Ramos (cell line): ENCODE results near the gene GTSE1.

ENCODE experiments used
- in situ Hi-C: fragments of 300-500 bp; cut with MboI; formaldehyde crosslinking; loops from one replicate; pipeline ENCODE4 v1.14.3; 2022; ENCODE audit warnings: low sequenced_read_pairs; ENCODE audit not compliant: unreplicated experiment

The GTSE1 gene

DNA sequence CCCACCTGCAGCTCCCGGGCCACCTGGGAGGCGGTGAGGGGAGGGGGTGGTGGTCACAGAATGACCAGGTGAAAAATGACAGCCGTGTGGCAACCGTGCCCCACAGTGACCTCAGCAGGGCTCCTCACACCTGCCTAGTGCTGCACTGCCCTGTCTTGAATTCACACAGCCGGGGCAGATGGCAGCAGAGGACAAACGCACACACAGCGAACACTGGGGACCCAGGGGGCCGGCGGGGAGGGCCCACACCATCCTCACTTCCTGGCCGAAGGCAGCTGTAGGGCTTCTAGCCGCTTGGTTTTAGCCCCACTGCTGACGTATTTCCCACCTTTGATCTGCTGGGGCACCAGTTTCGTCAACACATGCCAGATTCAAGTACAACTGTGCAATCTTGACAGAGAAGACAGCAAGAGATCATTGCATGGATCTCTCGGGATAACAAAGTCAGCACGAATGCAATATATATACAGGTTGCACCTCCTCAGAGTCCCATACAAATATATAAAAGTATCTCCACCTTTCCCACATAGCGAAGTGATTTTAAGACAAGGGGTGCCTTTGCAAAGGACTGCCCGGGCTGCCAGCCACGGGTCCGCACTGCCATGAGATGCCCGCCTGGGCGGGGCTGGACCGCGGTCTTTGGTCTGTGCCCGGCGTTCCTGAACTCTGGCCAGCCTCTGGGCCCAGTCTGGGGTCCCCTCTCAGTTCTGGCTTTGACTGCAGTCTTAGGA is 65.7 kb downstream of the GTSE1 start:
- in situ Hi-C loops, result no loop called here

DNA sequence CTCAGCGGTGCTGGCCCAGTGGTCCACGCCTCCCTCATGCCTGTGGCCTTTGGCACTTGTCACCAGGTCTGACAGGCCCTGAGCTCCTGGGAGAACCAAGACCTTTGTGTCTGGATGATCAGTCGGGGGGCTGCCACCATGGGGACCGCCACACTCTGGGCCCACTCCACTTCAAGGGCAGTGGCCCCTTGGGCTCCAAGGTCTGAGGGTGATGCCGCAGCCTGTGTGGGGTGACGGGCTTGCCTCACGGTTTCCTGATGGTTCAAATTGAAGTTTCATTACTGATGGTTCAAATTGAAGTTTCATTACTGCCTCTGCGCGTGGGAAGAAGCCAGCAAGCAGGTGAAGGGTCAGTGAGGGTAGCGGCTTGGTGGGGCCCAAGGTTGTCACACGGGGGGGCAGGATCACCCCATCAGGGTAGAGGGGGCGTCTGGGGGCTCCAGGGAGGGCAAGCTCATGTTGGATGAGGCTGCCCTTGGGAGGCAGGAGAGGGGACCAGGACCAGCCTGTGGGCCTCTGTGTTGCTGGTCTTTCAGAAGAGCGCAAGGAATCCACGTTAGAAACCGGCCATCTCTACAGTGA is 66.4 kb downstream of the GTSE1 start:
- in situ Hi-C loops, result no loop called here

DNA sequence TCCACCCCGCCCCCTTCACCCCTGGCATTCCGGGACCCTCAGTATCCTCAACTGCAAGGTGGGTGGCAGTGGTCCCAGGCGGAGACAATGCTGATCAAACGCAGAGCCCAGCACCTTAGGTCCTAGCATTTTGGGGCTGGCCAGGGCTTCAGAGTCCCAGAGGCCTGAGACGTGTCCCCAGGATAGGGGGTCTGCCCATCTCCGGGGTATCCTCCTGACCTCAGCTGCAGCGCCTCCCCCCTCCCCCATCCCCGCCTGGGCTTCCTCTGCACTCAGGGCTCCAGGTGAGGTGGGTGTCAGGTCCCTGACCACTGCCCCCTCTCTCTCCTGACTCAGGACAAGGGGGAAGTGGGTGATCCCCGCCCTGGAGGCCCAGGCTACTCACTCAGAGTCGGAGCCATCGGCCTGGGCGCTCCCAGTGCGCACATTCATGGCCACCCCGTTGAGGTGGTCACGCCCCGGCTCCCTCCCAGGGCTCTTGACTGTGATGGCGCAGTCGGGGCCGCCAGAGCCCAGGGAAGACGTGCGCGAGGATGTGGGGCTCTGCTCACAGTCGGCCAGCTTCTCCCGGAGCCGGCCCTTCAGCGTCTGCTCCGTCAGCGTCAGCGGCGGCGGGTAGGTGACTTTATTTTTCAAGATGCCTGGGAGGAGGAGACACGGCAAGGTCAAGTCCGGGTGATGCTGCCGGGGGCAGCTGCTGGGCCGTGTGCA is 67.1 kb downstream of the GTSE1 start:
- in situ Hi-C loops, result no loop called here

DNA sequence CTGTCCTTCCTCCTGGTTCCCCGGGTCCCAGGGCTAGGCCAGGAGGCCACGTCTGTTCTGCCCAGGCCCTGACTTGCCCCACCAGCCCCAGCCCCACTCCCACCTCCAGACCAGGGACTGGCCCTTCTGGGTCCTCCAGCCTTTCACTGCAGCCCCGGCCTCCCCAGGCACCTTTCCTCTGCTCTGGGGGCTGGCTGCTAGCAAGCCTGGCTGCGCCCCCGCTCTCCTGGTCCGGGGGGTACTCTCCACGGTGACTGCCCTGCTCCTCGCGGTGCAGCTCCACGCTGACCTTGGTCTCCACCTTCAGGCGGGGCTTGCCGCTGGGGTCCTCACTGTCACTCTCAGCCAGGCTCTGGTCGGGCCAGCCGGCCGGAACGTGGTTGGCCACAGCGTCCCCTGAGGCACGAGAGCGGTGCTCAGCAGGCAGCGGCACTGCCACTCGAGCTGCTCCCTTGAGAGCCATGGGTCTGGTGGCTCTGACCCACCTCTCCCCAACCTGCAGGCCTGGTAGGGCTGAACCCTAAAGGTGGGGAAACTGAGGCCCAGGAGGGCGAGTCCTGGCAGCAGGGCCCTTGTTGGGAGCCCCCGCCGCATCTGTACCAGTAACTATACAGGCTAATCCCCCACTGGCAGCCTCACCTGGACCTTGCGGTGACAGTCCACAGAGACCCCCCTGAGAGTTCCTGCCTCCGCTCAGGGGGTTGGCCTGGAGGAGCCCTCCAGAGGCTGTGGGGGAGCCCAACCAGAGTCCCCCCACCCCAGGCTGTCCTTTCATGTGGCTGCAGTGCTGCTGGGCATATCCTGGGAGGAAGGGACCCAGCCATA is 67.9 kb downstream of the GTSE1 start:
- in situ Hi-C loops, result loop anchor here (5.0 kb wide), 1 partner anchor 178 kb away; no protein-coding TSS in a partner anchor

DNA sequence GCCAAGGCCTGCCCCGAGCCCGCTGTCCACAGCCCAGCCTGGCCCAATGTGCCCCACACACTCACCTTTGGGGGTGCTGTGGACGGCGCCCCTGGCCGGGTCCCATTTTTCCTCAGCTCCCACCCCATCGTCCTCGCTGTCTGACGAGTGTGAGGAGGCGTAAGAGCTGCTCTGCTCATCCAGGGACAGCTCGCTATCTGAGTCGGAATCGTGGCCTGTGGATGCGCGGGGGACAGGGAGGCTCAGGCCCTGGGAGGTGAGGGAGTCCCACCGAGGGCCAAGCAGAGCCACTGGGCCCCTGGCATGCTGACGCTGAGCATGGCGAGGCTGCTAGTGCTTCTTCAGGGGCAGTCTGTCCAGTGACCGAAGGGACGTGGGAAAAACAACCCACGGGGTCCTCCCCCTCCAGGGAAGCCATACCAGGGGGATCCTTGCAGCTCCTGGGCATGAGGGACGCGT is 68.5 kb downstream of the GTSE1 start:
- in situ Hi-C loops, result loop anchor here (5.0 kb wide), 1 partner anchor 177 kb away; no protein-coding TSS in a partner anchor

DNA sequence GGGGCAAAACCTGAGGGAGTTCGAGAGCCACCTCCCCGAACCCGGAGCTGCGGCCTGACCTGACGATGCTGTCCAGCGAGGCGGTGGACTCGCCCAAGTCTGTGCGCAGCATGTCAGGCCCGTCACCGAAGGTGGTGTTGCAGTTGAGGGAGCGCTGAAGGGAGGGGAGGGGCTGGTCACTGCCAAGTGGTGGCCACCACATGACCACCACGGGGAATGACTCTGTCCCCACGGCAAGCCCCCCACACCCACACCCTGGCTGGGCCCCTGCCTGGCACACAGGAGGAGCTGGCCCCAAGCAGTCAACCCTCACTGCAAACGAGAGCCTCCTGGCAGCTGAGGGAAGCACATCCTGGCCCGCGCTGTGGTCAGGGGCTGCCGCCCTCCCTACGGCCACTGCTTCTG is 69.7 kb downstream of the GTSE1 start:
- in situ Hi-C loops, result loop anchor here (5.0 kb wide), 1 partner anchor 176 kb away; no protein-coding TSS in a partner anchor

DNA sequence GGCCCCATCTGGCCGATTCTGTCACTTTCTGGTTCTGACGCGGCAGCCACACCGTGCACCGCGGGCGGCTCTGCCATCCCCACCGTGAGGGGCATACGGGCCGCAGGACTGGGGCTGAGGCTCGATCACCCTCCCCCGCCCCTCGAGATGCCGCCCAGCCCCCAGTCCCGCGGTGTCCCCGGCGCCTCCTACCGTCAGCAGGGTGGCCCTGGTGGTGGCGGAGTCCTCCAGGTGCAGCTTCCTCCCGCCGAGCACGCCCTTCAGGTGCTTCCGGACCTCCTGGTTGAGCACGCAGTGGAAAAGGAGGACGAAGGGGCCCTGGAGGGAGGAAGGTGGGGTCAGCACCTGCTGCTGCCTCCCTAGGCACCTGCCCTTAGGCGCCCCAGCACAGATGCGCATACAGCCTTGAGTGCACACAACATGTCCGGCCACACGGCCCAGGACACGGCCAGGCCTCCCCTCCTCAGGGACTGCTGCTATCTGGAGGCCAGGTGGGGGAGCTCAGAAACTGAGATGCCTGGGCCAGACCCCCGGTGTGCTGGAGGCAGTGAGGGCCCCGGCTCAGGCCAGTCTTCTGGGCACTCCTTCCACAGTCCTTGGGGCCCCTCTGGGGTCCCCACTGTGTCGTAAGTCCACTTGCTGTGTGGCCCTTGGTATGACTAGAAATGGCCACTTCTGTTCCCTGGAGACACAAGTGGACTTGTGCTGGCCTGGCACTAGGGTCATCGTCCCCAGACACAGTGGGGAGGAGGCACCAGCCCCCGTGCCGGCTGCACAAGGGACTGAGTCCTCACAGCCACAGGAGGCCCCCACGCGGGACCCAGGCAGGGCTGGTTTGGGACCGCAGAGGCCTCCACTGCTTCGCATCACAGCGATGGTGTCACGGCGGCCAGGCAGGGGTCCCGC is 70.4 kb downstream of the GTSE1 start:
- in situ Hi-C loops, result loop anchor here (5.0 kb wide), 1 partner anchor 175 kb away; no protein-coding TSS in a partner anchor

DNA sequence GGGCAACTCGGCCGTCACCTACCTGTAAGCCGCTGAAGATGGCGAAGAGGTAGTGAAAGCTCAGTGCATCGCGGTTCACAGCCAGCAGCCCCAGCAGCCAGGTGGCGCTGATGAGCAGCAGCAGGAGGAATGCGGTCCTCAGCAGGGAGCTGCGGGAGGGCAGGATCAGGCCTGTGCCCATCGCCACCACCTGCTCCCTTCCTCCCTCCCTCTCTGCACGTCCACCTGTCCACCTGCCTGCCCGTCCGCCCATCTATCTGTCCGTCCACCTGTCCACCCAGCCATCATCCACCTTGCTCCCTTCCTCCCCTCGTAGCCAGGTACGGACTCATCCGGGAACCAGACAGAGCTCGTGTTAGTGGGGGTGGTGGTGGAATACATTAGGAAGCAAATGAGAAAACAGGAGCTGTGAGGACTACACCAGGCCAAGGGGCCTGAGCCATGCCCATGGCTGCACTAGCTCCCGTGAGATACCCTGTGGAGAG is 71.1 kb downstream of the GTSE1 start:
- in situ Hi-C loops, result loop anchor here (5.0 kb wide), 1 partner anchor 175 kb away; no protein-coding TSS in a partner anchor

DNA sequence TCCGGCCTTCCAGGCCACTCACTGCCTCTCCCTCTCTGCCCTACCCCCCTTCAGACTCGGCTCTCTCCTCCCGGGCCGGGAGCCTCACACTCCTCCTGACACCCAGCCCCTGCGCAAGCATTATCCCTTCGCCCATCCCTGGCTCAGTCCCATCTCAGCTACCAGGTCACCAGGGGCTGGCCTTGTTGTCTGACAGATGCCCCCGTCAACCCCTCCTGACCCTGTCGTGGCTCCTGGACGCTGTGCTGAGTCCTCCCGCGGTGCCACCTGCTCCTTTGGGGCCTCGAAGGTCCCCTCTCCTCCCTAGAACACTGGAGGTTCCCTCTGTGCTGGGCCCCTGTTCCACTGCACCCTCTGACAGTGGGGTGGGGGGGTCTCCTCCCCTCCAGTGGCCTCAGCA is 71.8 kb downstream of the GTSE1 start:
- in situ Hi-C loops, result loop anchor here (5.0 kb wide), 1 partner anchor 174 kb away; no protein-coding TSS in a partner anchor

DNA sequence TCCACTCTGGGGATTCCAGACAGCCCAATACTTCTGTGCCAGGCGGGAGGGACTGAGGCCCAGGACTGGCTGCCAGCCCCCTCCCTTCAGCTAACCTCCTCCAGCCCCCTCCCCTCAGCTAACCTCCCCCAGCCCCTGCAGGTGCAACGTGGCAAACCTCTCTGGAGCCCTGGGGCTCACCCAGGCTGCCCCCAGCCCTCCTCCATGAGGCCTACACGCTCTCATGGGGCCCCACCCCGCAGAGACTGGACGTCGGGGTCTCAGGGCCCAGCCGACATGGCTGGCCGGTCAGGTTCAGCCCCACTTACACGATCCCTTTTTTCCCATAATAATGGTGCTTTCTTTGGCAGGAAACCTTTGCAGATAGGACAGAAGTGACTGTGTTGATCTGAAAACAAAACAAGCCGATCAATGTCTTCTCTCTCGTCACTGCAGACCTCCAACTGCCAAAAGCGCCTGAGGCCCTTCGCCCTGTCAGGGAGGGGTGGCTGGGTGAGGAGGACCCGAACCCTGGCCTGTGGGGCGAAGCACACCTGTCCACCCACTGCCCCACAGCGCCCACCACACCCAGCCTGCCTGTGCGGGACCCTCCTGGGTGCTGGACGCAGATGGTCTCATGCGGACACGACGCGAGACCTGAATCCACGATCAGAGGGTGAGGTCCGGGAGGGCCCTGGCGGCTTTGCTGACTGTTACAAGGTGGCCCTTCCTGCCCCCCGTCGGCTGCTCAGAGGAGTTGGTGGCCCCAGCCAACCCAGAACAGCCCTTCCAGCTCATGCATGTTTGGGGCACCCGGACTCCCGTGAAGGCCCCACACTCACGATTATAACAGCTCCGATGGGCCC is 72.4 kb downstream of the GTSE1 start:
- in situ Hi-C loops, result loop anchor here (5.0 kb wide), 1 partner anchor 173 kb away; no protein-coding TSS in a partner anchor

DNA sequence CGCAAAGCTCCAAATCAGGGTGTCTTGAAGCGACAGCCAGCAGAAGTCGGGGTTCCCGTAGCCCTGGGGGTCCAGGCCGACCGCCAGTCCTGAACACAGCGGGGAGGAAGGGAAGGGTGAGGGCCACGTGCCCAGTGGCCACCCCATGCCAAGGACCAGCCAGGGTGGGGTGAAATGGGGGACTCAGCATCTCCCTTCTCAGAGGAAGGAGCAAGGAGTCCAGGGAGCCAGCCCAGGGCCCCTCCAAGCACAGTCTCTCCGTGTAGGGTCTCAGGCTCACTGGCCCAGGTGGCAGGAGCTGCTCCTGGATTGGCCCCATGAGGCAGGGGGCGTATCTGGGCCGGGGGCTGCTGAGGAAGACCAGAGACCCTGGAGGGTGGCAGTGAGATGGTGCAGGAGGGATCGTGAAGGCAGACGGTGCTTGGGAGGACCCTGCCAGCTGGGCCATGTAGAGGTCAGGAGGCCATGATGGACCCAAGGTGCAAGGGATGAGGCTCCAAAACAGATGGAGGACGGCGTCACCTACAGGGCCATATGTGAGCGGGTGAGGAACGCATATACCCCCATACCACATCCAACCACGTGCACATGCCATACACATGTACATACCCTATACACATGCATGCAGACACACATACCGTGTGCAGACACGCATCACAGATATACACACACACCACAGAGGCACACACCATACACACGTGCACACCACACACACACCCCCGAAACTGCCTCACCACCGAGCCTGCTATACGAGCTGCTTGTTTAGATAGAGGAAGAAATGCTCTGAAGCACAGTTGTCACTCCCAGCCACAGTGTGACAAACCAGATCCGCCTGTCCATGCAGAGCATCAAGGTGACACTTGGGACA is 73.3 kb downstream of the GTSE1 start:
- in situ Hi-C loops, result loop anchor here (5.0 kb wide), 1 partner anchor 172 kb away; no protein-coding TSS in a partner anchor

DNA sequence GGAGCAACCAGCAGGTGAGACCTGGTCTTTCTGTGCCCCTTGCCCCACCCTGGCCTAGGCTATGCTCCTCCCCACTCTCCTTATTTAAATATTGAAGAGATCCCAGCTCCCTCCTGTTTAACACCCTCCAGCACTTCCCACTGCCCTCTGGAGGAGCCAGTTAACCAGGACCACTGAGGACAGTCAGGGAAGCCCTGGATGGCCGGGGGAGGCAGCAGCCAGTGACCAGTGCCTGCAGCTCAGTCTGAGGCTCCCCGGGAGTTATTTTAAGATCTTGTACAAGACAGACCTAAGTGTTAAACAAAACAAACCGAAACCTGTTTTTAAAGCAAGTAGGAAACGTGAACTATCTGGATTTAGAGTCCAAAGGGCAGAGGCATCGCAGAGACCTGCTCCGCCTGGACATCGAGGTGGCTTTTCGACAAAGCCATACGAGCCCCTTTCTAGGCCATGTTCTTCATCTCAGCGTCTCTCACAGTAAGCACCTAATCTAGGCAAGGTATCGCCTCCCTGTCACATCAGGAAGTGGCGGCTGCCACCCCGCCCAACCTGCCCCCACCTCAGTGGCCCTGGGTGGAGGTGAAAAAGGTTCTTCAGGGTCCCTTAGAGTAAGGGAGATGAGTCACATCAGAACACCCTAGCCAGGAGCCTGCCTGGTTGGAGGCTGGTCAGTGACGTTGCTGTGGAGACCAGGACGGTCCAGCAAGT is 74.1 kb downstream of the GTSE1 start:
- in situ Hi-C loops, result no loop called here

DNA sequence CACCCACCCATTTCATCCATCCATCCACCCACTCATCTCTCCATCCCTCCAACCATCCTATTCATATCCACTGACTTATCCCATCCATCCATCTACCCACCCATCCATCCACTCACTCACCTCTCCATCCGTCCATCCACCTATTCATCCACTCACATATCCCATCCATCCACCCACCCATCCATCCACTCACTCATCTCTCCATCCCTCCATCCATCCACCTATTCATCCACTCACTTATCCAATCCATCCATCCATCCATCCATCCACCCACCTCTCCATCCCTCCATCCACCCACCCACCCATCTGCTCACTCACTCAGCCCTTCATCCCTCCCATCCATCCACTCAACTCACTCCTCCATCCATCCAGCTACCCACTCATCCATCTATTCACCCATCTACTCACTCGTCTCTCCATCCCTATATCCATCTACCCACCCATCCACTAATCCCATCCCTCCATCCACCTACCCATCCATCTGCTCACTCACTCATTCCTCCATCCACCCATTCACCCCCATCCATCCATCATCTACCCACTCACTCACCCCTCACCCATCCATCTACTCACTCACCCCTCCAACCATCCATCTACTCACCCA is 75.1 kb downstream of the GTSE1 start:
- in situ Hi-C loops, result no loop called here

DNA sequence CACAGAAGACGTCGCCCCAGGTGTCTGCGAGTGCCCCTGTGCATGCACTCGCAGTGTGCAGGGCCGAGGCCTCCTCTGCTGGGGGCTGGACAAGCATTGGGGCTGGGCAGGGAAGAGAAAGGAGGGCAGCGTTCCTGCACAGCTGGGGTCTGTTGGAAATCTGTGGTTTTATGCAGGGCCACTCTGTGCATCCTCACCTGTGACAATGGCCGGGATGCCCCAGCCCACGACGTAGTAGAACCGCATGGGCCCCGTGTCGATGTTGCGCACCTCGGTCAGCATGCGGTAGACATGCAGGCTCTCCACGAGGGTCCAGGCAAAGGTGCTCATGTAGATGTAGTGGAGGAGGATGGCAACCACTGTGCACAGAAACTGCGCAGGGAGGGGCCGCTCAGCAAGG is 76.0 kb downstream of the GTSE1 start:
- in situ Hi-C loops, result no loop called here

DNA sequence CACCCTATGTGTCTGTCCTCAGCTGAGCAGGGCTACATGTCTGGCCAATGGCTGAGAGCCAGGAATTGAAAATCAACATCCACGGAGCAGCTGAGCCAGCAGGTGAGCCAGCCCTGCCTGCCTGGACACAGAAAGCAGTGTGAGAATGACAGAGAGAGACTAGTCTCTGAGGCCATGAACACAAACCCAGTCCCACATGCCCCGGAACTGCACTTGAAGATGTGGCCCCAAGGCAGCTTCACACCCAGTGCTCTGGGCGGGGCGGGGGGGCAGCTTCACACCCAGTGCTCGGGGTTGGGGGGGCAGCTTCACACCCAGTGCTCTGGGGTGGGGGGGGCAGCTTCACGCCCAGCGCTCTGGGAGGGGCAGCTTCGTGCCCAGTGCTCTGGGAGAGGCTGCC is 76.5 kb downstream of the GTSE1 start:
- in situ Hi-C loops, result no loop called here
